Activated B cell treated with CpG ODN at 0.5 μM for 24 hours (primary cell): ENCODE results near the gene KIF5A. TPM values are rescaled to one million over a fixed set of nuclear protein-coding genes. Genes with fewer than 3 reads are reported as not detected.
"Not testable (repeated sequence)": the region's sequence is repeated elsewhere in the genome, so short reads cannot be mapped to it uniquely, and the experiment has no call there.

ENCODE experiments used
- ATAC-seq: fragments of 200-7000 bp; cut with Tn5 transposase; one replicate; pipeline ENCODE4 v1.10.0; 2021; ENCODE audit warnings: low read depth, mild to moderate bottlenecking, moderate library complexity
- CTCF ChIA-PET: fragments of 350-600 bp; sonication (Branson Sonifier 250); formaldehyde crosslinking; loops from one replicate; lab custom pipeline; 2021; ENCODE audit warnings: antibody characterized with exemption; lab: Charles Lee
- POLR2A ChIA-PET: fragments of 350-600 bp; sonication (Branson Sonifier 250); formaldehyde crosslinking; loops from one replicate; lab custom pipeline; 2021; ENCODE audit warnings: antibody characterized with exemption; lab: Charles Lee
- DNase-seq: peaks from one replicate; pipeline ENCODE4 v3.0.0; 2022
- H3K27ac Mint-ChIP-seq: one replicate; pipeline ENCODE4 v1.8.0; 2020; ENCODE audit warnings: mixed read lengths
- H3K27me3 Mint-ChIP-seq: one replicate; pipeline ENCODE4 v1.8.0; 2021; ENCODE audit warnings: mixed read lengths
- H3K36me3 Mint-ChIP-seq: one replicate; pipeline ENCODE4 v1.8.0; 2021; ENCODE audit warnings: low read depth, mixed read lengths
- H3K4me1 Mint-ChIP-seq: one replicate; pipeline ENCODE4 v1.8.0; 2021; ENCODE audit warnings: mixed read lengths
- H3K4me3 Mint-ChIP-seq: one replicate; pipeline ENCODE4 v1.8.0; 2020; ENCODE audit warnings: mild to moderate bottlenecking, mixed read lengths
- H3K9me3 Mint-ChIP-seq: one replicate; pipeline ENCODE4 v1.8.0; 2020; ENCODE audit warnings: mixed read lengths
- intact Hi-C: fragments of 100-400 bp; cut with micrococcal nuclease; formaldehyde crosslinking; loops from one replicate; pipeline ENCODE4 v1.15.1; 2024
- total RNA-seq: library from RNA; stranded (reverse); gene quantifications from 2 replicates; pipeline ENCODE4 v1.2.3, GENCODE V29; 2022
- TF ChIP-seq, protein P1 (sequence below): fragments of 200-600 bp; IDR thresholded peaks from one replicate; pipeline ENCODE4 v1.8.0; 2022; ENCODE audit warnings: antibody characterized with exemption, mild to moderate bottlenecking

The KIF5A gene
- total RNA-seq, 1 donor from 2014 or later = 0.13 TPM

- Mint-ChIP-seq H3K27ac (no peak overlapping the region), H3K9me3 (no peaks in the 10 kb centered on the region), H3K4me1 (no peaks in the 10 kb centered on the region), H3K4me3 (no peak overlapping the region), H3K36me3 (no peaks in the 10 kb centered on the region), H3K27me3 (peaks cover 15% of the 10 kb centered on the region)
- DNase-seq (no peak), ATAC-seq (no peak)
- POLR2A ChIA-PET = interaction anchor here (0.6 kb wide), 1 partner anchor 1609 kb away, joined by 3 read pairs; no protein-coding TSS in a partner anchor
- CTCF ChIA-PET = no interaction called here
- TF ChIP-seq, protein P1, sequence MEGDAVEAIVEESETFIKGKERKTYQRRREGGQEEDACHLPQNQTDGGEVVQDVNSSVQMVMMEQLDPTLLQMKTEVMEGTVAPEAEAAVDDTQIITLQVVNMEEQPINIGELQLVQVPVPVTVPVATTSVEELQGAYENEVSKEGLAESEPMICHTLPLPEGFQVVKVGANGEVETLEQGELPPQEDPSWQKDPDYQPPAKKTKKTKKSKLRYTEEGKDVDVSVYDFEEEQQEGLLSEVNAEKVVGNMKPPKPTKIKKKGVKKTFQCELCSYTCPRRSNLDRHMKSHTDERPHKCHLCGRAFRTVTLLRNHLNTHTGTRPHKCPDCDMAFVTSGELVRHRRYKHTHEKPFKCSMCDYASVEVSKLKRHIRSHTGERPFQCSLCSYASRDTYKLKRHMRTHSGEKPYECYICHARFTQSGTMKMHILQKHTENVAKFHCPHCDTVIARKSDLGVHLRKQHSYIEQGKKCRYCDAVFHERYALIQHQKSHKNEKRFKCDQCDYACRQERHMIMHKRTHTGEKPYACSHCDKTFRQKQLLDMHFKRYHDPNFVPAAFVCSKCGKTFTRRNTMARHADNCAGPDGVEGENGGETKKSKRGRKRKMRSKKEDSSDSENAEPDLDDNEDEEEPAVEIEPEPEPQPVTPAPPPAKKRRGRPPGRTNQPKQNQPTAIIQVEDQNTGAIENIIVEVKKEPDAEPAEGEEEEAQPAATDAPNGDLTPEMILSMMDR = no peak
- intact Hi-C loops = no loop called here
Measured at GRCh38 chr12:57558864-57559263, 9.0 kb downstream of the KIF5A start.

GRCh38 chr12:57560516-57560915 is 10.7 kb downstream of the KIF5A start:
- Mint-ChIP-seq H3K4me3 (no peak overlapping the region), H3K27me3 (peaks cover 21% of the 10 kb centered on the region), H3K4me1 (no peaks in the 10 kb centered on the region), H3K27ac (no peak overlapping the region), H3K36me3 (no peaks in the 10 kb centered on the region), H3K9me3 (no peaks in the 10 kb centered on the region)
- ATAC-seq (no peak), DNase-seq (no peak)
- POLR2A ChIA-PET = no interaction called here
- intact Hi-C loops = no loop called here
- CTCF ChIA-PET = no interaction called here
- TF ChIP-seq, protein P1 = no peak

- not testable (repeated sequence) for H3K36me3 Mint-ChIP-seq, ATAC-seq
- peaks cover 21% of the 10 kb centered on the region for H3K27me3 Mint-ChIP-seq
Measured at GRCh38 chr12:57561117-57561516, 11.3 kb downstream of the KIF5A start.

GRCh38 chr12:57563358-57563757 is 13.5 kb downstream of the KIF5A start:
- ChIA-PET CTCF (no interaction called here), POLR2A (no interaction called here)
- intact Hi-C loops = no loop called here
- DNase-seq = no peak
- Mint-ChIP-seq H3K9me3 (no peaks in the 10 kb centered on the region), H3K27ac (no peak overlapping the region), H3K4me1 (no peaks in the 10 kb centered on the region), H3K36me3 (no peaks in the 10 kb centered on the region), H3K4me3 (no peak overlapping the region), H3K27me3 (peaks cover 23% of the 10 kb centered on the region)
- ATAC-seq = no peak
- TF ChIP-seq, protein P1 = no peak

More at GRCh38 chr12:57561117-57561516, 11.3 kb downstream of the KIF5A start:
- CTCF ChIA-PET, H3K27ac Mint-ChIP-seq, intact Hi-C loops, H3K4me3 Mint-ChIP-seq, H3K9me3 Mint-ChIP-seq, DNase-seq, H3K4me1 Mint-ChIP-seq, POLR2A ChIA-PET: not testable (repeated sequence)

DNA sequence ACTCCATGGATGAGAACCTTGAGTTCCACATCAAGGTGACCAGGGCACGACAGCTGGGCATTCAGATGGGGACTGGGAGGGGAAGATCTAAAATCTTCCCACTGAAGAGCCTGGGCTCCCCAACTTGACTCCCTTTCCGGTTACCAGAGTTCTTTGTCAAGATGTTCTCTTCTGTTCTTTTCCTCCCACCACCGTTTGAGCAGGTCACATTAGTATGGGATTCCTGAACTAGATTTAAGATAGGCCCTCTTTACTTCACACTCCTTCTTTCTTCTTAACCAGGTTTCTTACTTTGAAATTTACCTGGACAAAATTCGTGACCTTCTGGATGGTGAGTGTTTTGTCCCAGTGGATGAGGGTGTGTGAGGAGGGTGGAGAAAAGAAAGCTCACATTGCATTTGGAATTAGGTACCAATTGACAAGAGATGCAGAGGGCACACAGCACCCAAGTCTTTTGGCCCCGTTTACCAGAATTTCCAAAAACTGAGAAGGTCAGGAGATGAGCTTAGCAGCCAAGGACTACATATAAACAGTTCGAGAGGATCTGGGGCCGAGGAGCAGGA is 14.4 kb downstream of the KIF5A start:
- ChIA-PET CTCF (no interaction called here), POLR2A (no interaction called here)
- Mint-ChIP-seq H3K4me3 (no peak overlapping the region), H3K36me3 (no peaks in the 10 kb centered on the region), H3K4me1 (no peaks in the 10 kb centered on the region), H3K27me3 (peaks cover 29% of the 10 kb centered on the region), H3K9me3 (no peaks in the 10 kb centered on the region), H3K27ac (no peak overlapping the region)
- TF ChIP-seq, protein P1 = no peak
- intact Hi-C loops = no loop called here
- DNase-seq = no peak
- ATAC-seq = no peak

GRCh38 chr12:57568838-57569237 is 19.0 kb downstream of the KIF5A start:
- TF ChIP-seq, protein P1 = no peak
- DNase-seq = no peak
- no peaks in the 10 kb centered on the region for H3K36me3 Mint-ChIP-seq
- intact Hi-C loops = no loop called here
- no peaks in the 10 kb centered on the region for H3K4me1 Mint-ChIP-seq
- no peak for ATAC-seq
- CTCF ChIA-PET = no interaction called here
- H3K9me3 Mint-ChIP-seq = no peaks in the 10 kb centered on the region
- H3K27me3 Mint-ChIP-seq = peaks cover 14% of the 10 kb centered on the region
- H3K4me3 Mint-ChIP-seq = no peak overlapping the region
- H3K27ac Mint-ChIP-seq = no peak overlapping the region
- POLR2A ChIA-PET = no interaction called here
